ENCODE data around the gene ABCA7.

ABCA7 gene

DNA sequence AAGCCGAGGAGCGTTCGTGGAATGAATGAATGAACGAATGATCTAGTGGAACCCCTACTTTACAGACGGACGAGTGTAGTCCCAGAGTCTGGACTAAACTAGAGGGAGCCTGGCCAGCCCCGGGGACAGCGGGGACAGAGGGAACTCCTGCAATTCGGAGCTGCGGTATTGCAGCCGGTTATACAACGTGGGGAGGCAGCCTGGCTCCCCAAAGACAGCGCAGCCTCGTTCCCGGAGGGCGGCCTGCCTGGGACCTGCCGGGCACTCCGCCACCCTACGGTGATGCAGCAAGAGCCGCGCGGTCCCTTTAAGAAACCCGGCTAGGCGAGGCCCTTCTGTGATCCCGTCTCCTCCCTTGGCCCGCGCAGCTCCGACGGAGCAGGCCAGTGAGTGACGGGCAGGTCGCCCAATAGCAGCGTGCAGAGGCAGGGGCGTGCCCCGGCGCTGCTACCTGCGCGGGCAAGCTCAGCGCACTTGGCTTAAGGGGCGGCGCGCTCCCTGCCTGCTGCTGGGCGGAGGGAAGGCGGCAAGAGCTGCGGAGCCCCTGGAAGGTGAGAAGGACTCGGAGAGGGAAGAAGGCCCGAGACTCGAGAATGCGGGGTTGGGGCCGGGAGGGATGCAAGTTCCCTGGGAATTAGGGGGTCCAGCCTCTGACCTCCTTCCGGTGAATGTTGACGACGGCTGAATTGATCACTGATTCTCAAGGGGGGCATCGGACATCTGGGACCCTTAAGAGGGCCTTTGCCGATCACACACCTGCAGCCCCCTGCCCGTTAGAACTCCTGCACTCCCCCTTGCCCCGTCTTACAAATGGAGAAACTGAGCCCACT lies at the start of gene ABCA7:
Gene ABCA7 (plus strand): TSS at position 462 of the 830 bp plus-strand sequence. CDS start 1,255 bp downstream, outside the sequence.
- H3K4me3 ChIP-seq (replicated peaks; ENCODE audit: low read depth, low read length): peak within 1 kb of the TSS; percentile 50
- peak; percentile 91 for DNase-seq (ENCODE audit: extremely low read depth, low read depth)
- TF ChIP-seq, protein P1, sequence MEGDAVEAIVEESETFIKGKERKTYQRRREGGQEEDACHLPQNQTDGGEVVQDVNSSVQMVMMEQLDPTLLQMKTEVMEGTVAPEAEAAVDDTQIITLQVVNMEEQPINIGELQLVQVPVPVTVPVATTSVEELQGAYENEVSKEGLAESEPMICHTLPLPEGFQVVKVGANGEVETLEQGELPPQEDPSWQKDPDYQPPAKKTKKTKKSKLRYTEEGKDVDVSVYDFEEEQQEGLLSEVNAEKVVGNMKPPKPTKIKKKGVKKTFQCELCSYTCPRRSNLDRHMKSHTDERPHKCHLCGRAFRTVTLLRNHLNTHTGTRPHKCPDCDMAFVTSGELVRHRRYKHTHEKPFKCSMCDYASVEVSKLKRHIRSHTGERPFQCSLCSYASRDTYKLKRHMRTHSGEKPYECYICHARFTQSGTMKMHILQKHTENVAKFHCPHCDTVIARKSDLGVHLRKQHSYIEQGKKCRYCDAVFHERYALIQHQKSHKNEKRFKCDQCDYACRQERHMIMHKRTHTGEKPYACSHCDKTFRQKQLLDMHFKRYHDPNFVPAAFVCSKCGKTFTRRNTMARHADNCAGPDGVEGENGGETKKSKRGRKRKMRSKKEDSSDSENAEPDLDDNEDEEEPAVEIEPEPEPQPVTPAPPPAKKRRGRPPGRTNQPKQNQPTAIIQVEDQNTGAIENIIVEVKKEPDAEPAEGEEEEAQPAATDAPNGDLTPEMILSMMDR (IDR thresholded peaks at IDR 0.05; ENCODE audit: low read depth, low read length, missing control alignments): no peak

DNA sequence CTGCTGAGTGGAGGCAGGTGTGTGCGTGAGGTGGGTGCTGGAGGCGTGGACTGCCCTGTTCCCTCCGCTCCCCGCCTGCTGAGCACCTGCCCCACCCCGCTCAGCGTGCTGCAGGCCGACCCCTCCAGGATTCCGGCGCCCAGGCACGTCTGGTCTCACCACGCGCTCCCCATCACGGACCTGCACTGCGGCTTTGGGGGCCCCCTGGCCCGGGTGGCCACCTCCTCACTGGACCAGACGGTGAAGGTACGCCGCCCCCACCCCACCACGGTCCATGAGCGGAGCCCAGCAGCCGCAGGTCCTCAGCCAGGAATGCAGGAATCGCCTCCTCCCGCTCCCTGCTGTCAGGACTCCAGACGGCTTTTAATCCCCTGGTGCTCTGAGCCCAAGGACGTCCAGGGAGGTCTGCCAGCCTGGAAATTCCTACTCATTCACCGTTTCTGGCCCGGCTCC lies 49.8 kb upstream of the ABCA7 start:
- no peak for DNase-seq (ENCODE audit: extremely low read depth, low read depth)
- TF ChIP-seq, protein P1 (IDR thresholded peaks at IDR 0.05; ENCODE audit: low read depth, low read length, missing control alignments): no peak
- H3K4me3 ChIP-seq (replicated peaks; ENCODE audit: low read depth, low read length): no peak overlapping the region

- DNase-seq (ENCODE audit: extremely low read depth, low read depth): no peak
- TF ChIP-seq, protein P1 (IDR thresholded peaks at IDR 0.05; ENCODE audit: low read depth, low read length, missing control alignments): no peak
- no peak overlapping the region for H3K4me3 ChIP-seq (replicated peaks; ENCODE audit: low read depth, low read length)
Measured at GRCh38 chr19:990746-991145, 49.2 kb upstream of the ABCA7 start.

GRCh38 chr19:991174-991931 lies 48.6 kb upstream of the ABCA7 start:
- TF ChIP-seq, protein P1 (IDR thresholded peaks at IDR 0.05; ENCODE audit: low read depth, low read length, missing control alignments): no peak
- DNase-seq (ENCODE audit: extremely low read depth, low read depth): no peak
- H3K4me3 ChIP-seq (replicated peaks; ENCODE audit: low read depth, low read length): no peak overlapping the region

GRCh38 chr19:991932-992669 lies 47.8 kb upstream of the ABCA7 start:
- TF ChIP-seq, protein P1 (IDR thresholded peaks at IDR 0.05; ENCODE audit: low read depth, low read length, missing control alignments): no peak
- no peak overlapping the region for H3K4me3 ChIP-seq (replicated peaks; ENCODE audit: low read depth, low read length)
- no peak for DNase-seq (ENCODE audit: extremely low read depth, low read depth)

- no peak for DNase-seq (ENCODE audit: extremely low read depth, low read depth)
- TF ChIP-seq, protein P1 (IDR thresholded peaks at IDR 0.05; ENCODE audit: low read depth, low read length, missing control alignments): no peak
- H3K4me3 ChIP-seq (replicated peaks; ENCODE audit: low read depth, low read length): no peak overlapping the region
Measured at GRCh38 chr19:992670-993055, 47.2 kb upstream of the ABCA7 start.

Measured in HFF-Myc (cell line).